K562 (cell line): Measurements from ENCODE around the gene FAM174C. TPM values are rescaled to one million over a fixed set of nuclear protein-coding genes. Genes with fewer than 3 reads are reported as not detected.
A peak's percentile ranks its signal among the peaks of the same experiment; 100 is the strongest.

Source experiments
- ATAC-seq: fragments of 200-7000 bp; cut with Tn5 transposase; 3 replicates; pipeline ENCODE4 v1.9.1; 2020; ENCODE audit warnings: moderate library complexity
- BruUV-seq: library from RNA; stranded (reverse); fragments of 400-500 nt; replicated peaks from 2 replicates; lab custom pipeline; 2021; lab: Mats Ljungman, UMichigan
- CTCF ChIA-PET: fragments of 300-600 bp; formaldehyde crosslinking; extraction: SDS; loops from one replicate; lab custom pipeline; 2021; ENCODE audit warnings: low intra/inter-chr PET ratio; lab: Yijun Ruan, JAX
- POLR2A ChIA-PET: fragments of 300-600, 350-650 bp; sonication (Branson Sonifier 250); formaldehyde crosslinking; extraction: SDS; loops from one replicate; lab custom pipeline; 2021; ENCODE audit warnings: antibody characterized with exemption, inconsistent platforms; lab: Yijun Ruan, JAX
- DNase-seq, 4 experiments: peaks; one replicate each; pipeline versions ENCODE4 v3.0.0 to v3.0.0-alpha.2; 2011 to 2018; ENCODE audit warnings: low spot score in 3 of 4, mixed read lengths in 3 of 4; ENCODE audit errors: extremely low read depth in 1 of 4
- FAIRE-seq: peaks from 2 replicates; lab custom pipeline; 2011; peaks lifted over from hg19 to GRCh38; lab: Jason Lieb, UNC
- H2AFZ ChIP-seq: 2 replicates; pipeline ENCODE4 v1.6.0; 2011; ENCODE audit warnings: low read depth, low read length, control low read depth, inconsistent platforms
- H3K27ac ChIP-seq: fragments of 200-600 bp; 3 replicates; pipeline ENCODE4 v1.8.0; 2011; ENCODE audit warnings: low read depth, mild to moderate bottlenecking, control low read depth, inconsistent platforms, low read length, moderate library complexity, mixed read lengths; ENCODE audit errors: extremely low read depth
- H3K27me3 ChIP-seq, 2 experiments: fragments of 300-600 bp in 1 of 2; 2 replicates in 1 of 2; 3 replicates in 1 of 2; pipeline versions ENCODE4 v1.6.0 to v1.8.0; 2011; ENCODE audit warnings: inconsistent platforms in 2 of 2, low read length in 2 of 2, mild to moderate bottlenecking in 1 of 2, mixed read lengths in 1 of 2, moderate library complexity in 1 of 2; ENCODE audit not compliant: control insufficient read depth in 2 of 2, insufficient read depth in 2 of 2
- H3K36me3 ChIP-seq: fragments of 300-600 bp; 3 replicates; pipeline ENCODE4 v1.8.0; 2011; ENCODE audit warnings: mild to moderate bottlenecking, low read length, inconsistent platforms; ENCODE audit not compliant: control insufficient read depth, insufficient read depth
- H3K4me1 ChIP-seq, 2 experiments: fragments of 200-600 bp in 1 of 2; replicated peaks in 1 of 2; 2 replicates in 1 of 2; 3 replicates in 1 of 2; pipeline versions ENCODE4 v1.5.1 to v1.8.0; 2011; ENCODE audit warnings: inconsistent platforms in 2 of 2, low read length in 2 of 2, mild to moderate bottlenecking in 1 of 2, mixed read lengths in 1 of 2, moderate library complexity in 1 of 2; ENCODE audit not compliant: control insufficient read depth in 2 of 2, insufficient read depth in 2 of 2
- H3K4me2 ChIP-seq: 2 replicates; pipeline ENCODE4 v1.6.1; 2011; ENCODE audit warnings: low read length, control low read depth, inconsistent platforms, mixed read lengths; ENCODE audit not compliant: insufficient read depth
- H3K4me3 ChIP-seq: fragments of 200-600 bp; sonication (generic), shearing (Covaris generic); 2 replicates; pipeline ENCODE4 v1.5.1; 2016; ENCODE audit warnings: control low read depth, inconsistent platforms
- H3K79me2 ChIP-seq: fragments of 200-600 bp; 3 replicates; pipeline ENCODE4 v1.8.0; 2011; ENCODE audit warnings: low read length, inconsistent platforms; ENCODE audit not compliant: control insufficient read depth, insufficient read depth
- H3K9ac ChIP-seq, 2 experiments: 2 replicates each; pipeline versions ENCODE4 v1.6.0 to v1.6.1; 2011; ENCODE audit warnings: low read depth in 2 of 2, low read length in 2 of 2, control low read depth in 1 of 2, inconsistent platforms in 1 of 2, mild to moderate bottlenecking in 1 of 2, mixed read lengths in 1 of 2; ENCODE audit not compliant: insufficient read depth in 1 of 2
- H3K9me1 ChIP-seq: one replicate; pipeline ENCODE4 v1.6.0; 2011; ENCODE audit warnings: inconsistent platforms, mild to moderate bottlenecking, low read length, moderate library complexity; ENCODE audit not compliant: control insufficient read depth, insufficient read depth
- H3K9me3 ChIP-seq: replicated peaks from 2 replicates; pipeline ENCODE4 v1.5.1; 2011; ENCODE audit warnings: low read depth, low read length, inconsistent platforms; ENCODE audit not compliant: control insufficient read depth, insufficient read depth
- H4K20me1 ChIP-seq: replicated peaks from 2 replicates; pipeline ENCODE4 v1.6.1; 2011; ENCODE audit warnings: low read length, inconsistent platforms, mixed read lengths; ENCODE audit not compliant: control insufficient read depth, insufficient read depth
- BCL6 ChIP-seq: fragments of 250-450 bp; sonication (Bioruptor Pico); IDR thresholded peaks from 2 replicates; pipeline ENCODE4 v1.4.0; 2020
- E2F3 ChIP-seq: fragments of 250-450 bp; sonication (Bioruptor Pico); IDR thresholded peaks from 2 replicates; pipeline ENCODE4 v1.4.0; 2020; ENCODE audit warnings: mild to moderate bottlenecking
- E2F4 ChIP-seq: sonication (generic); formaldehyde crosslinking; IDR thresholded peaks from 2 replicates; pipeline ENCODE4 v1.8.0; 2022; ENCODE audit warnings: mild to moderate bottlenecking, low read depth, missing genetic modification reagents
- EGR1 ChIP-seq: fragments of 450-650 bp; conservative IDR thresholded peaks from 2 replicates; pipeline ENCODE4 v1.6.1; 2017; ENCODE audit warnings: mild to moderate bottlenecking
- HLTF ChIP-seq: fragments of 450-650 bp; IDR thresholded peaks from 2 replicates; pipeline ENCODE4 v1.6.1; 2016
- JUND ChIP-seq, 2 experiments: IDR thresholded peaks; 2 replicates in 1 of 2; 3 replicates in 1 of 2; pipeline ENCODE4 v1.6.1; 2011; ENCODE audit warnings: borderline replicate concordance in 2 of 2, low read depth in 2 of 2, low read length in 2 of 2, improper control_type of control experiment in 1 of 2, missing biosample characterization in 1 of 2, missing genetic modification characterization in 1 of 2, missing genetic modification reagents in 1 of 2
- LEF1 ChIP-seq: fragments of 450-650 bp; IDR thresholded peaks from 2 replicates; pipeline ENCODE4 v1.6.1; 2016; ENCODE audit warnings: mild to moderate bottlenecking
- MAX ChIP-seq: sonication (generic); formaldehyde crosslinking; IDR thresholded peaks from 2 replicates; pipeline ENCODE4 v1.9.0; 2022; ENCODE audit warnings: mild to moderate bottlenecking, missing genetic modification reagents
- PHF8 ChIP-seq: fragments of 200-600 bp; sonication (generic); IDR thresholded peaks from 2 replicates; pipeline ENCODE4 v1.6.1; 2012; ENCODE audit warnings: mixed run types, mild to moderate bottlenecking, inconsistent platforms, low read length, moderate library complexity, borderline replicate concordance
- POLR2A ChIP-seq: fragments of 450-650 bp; conservative IDR thresholded peaks from 2 replicates; pipeline ENCODE4 v1.6.1; 2016
- POLR2B ChIP-seq: fragments of 450-650 bp; IDR thresholded peaks from 2 replicates; pipeline ENCODE4 v1.6.1; 2018; ENCODE audit warnings: low read depth; ENCODE audit not compliant: partially characterized antibody
- SAFB ChIP-seq: fragments of 200-400 bp; formaldehyde crosslinking; IDR thresholded peaks from 2 replicates; pipeline ENCODE4 v1.6.1; 2017; ENCODE audit warnings: low read depth, low read length, borderline replicate concordance
- SNIP1 ChIP-seq: fragments of 450-650 bp; IDR thresholded peaks from 2 replicates; pipeline ENCODE4 v1.7.1; 2017; ENCODE audit warnings: low read depth, mild to moderate bottlenecking
- SP1 ChIP-seq: sonication (generic); formaldehyde crosslinking; IDR thresholded peaks from 2 replicates; pipeline ENCODE4 v1.8.1; 2022; ENCODE audit warnings: mild to moderate bottlenecking, missing genetic modification reagents
- TEAD1 ChIP-seq, 2 experiments: fragments of 450-650 bp in 1 of 2; sonication (generic) in 1 of 2; formaldehyde crosslinking; IDR thresholded peaks; 2 replicates each; pipeline versions ENCODE4 v1.4.0 to v1.8.0; 2020 to 2022; ENCODE audit warnings: mild to moderate bottlenecking in 2 of 2, missing genetic modification reagents in 1 of 2
- ZBTB1 ChIP-seq: sonication (generic); formaldehyde crosslinking; IDR thresholded peaks from 2 replicates; pipeline ENCODE4 v1.8.1; 2023; ENCODE audit warnings: missing genetic modification reagents, low read depth, mild to moderate bottlenecking, borderline replicate concordance
- ZBTB26 ChIP-seq: fragments of 450-650 bp; formaldehyde crosslinking; IDR thresholded peaks from 2 replicates; pipeline ENCODE4 v1.4.0; 2022; ENCODE audit warnings: missing genetic modification characterization
- WGBS: fragments of 100-300 bp; shearing (Covaris generic); methylation state at CpG from one replicate; pipeline ENCODE4 v1.1.6; 2016; ENCODE audit warnings: low coverage, mixed read lengths; ENCODE audit not compliant: insufficient coverage; ENCODE audit errors: missing lambda C conversion rate; 5-methylcytosine and 5-hydroxymethylcytosine counted together
- in situ Hi-C: fragments of 300-500 bp; cut with MboI; formaldehyde crosslinking; loops from 4 replicates; pipeline ENCODE4 v1.15.0; 2018; ENCODE audit warnings: inconsistent platforms, mixed read lengths
- intact Hi-C: fragments of 100-400 bp; cut with micrococcal nuclease; formaldehyde crosslinking; loops from 2 replicates; pipeline ENCODE4 v1.14.2; 2022
- polyA plus RNA-seq, 8 experiments: library from polyadenylated mRNA; depleted of rRNA in 4 of 8; stranded (reverse) in 5 of 8; unstranded in 3 of 8; fragments of >200 nt; fragmentation: Nextera tagmentation in 2 of 8; fragmentation: Illumina TruSeq in 1 of 8; extraction: Ambion mirVana in 2 of 8; extraction: Trizol in 1 of 8; gene quantifications; 2 replicates each; pipeline versions ENCODE4 v1.2.1 to v1.2.3, GENCODE V29; 2011 to 2014; ENCODE audit warnings: inconsistent platforms in 1 of 8, missing spikeins in 1 of 8
- total RNA-seq, 7 experiments: library from RNA; depleted of rRNA in 6 of 7; stranded (reverse); fragments of >200 nt in 6 of 7; fragmentation: Illumina TruSeq in 2 of 7; extraction: Trizol in 2 of 7; gene quantifications; 2 replicates each; pipeline versions ENCODE4 v1.2.1 to v1.2.3, GENCODE V29; 2011 to 2021; ENCODE audit warnings: low replicate concordance in 1 of 7
- TF ChIP-seq, protein P1 (sequence below): sonication (generic); formaldehyde crosslinking; IDR thresholded peaks from 2 replicates; pipeline ENCODE4 v1.8.0; 2022; ENCODE audit warnings: missing genetic modification reagents, mild to moderate bottlenecking, moderate library complexity, borderline replicate concordance

Gene FAM174C
- total and polyA plus RNA-seq, 9 of the 15 experiments (the other 6 are each of a cell fraction or from before 2014, with no cell fraction given), result 0.66 to 89.6 (median 20.3) TPM

GRCh38 chr19:1275976-1276627 is 772 bp downstream of the FAM174C start:
- CTCF ChIA-PET, result interaction anchor here (0.7 kb wide), 1 partner anchor 49 kb away, joined by 3 read pairs; no protein-coding TSS in a partner anchor
- Histone ChIP-seq H4K20me1 (peaks cover 23% of the 10 kb centered on the region), H3K9me1 (no peaks in the 10 kb centered on the region), H3K79me2 (peaks cover 58% of the 10 kb centered on the region), H3K4me3 (peak overlapping the region; percentile 68), H2AFZ (peak overlapping the region; percentile 62; the same call in 1 of the 2 replicates), H3K4me2 (peak overlapping the region; percentile 88), H3K9ac (peak overlapping the region; percentile 90 to 92), H3K4me1 (peaks cover 47 to 94% of the 10 kb centered on the region in 2 experiments), H3K27me3 (no peaks in the 10 kb centered on the region), H3K36me3 (peaks cover 80% of the 10 kb centered on the region), H3K9me3 (no peaks in the 10 kb centered on the region), H3K27ac (peak overlapping the region; percentile 92)
- POLR2A ChIA-PET, result interaction anchor here (0.7 to 1.4 kb wide), 3 partner anchors 9 to 165 kb away, joined by 3 to 5 read pairs (median 3); no protein-coding TSS in a partner anchor
- no peak for ATAC-seq
- no TSS peak for BruUV-seq
- no peak for DNase-seq
- WGBS, result 1% methylated on average over 39 of the region's 43 CpGs
- FAIRE-seq, result no peak
- in situ Hi-C loops (loop anchor here (5.0 kb wide), 1 partner anchor 106 kb away; the partner anchor contains the start of gene NDUFS7), intact Hi-C loops (loop anchor here (10.0 kb wide), 1 partner anchor 169 kb away; no protein-coding TSS in a partner anchor)
- peak; percentile 76 for TF ChIP-seq MAX (CRISPR knock-in tag)
- peak; percentile 79 for TF ChIP-seq ZBTB1 (CRISPR knock-in tag)
- no peak for TF ChIP-seq LEF1
- TF ChIP-seq E2F4 (CRISPR knock-in tag), result 0 out of 2 replicates have a peak, but pooled peaks have one; percentile 5
- peak; percentile 100 for TF ChIP-seq EGR1
- TF ChIP-seq ZBTB26, result no peak
- TF ChIP-seq SAFB, result 0 out of 2 replicates have a peak, but pooled peaks have one; percentile 46
- peak; percentile 1; the same call in 1 of the 2 replicates for TF ChIP-seq JUND (IDR thresholded peaks at IDR 0.05; ENCODE audit: borderline replicate concordance, low read depth, low read length)
- no peak for TF ChIP-seq JUND (tag; IDR thresholded peaks at IDR 0.05; ENCODE audit: borderline replicate concordance, low read depth, low read length)
- no peak for TF ChIP-seq SNIP1
- peak; percentile 48 for TF ChIP-seq POLR2A
- TF ChIP-seq E2F3 (CRISPR knock-in tag), result peak; percentile 46; the same call in 1 of the 2 replicates
- 0 out of 4 replicates have a peak, but pooled peaks of 1 of the 2 experiments have one; percentile 77 for TF ChIP-seq TEAD1 (CRISPR knock-in tag; IDR thresholded peaks at IDR 0.05)
- 0 out of 2 replicates have a peak, but pooled peaks have one; percentile 60 for TF ChIP-seq HLTF
- peak; percentile 25; the same call in 1 of the 2 replicates for TF ChIP-seq PHF8
- peak; percentile 34; the same call in 1 of the 2 replicates for TF ChIP-seq SP1
- peak; percentile 34 for TF ChIP-seq POLR2B
- TF ChIP-seq, protein P1, sequence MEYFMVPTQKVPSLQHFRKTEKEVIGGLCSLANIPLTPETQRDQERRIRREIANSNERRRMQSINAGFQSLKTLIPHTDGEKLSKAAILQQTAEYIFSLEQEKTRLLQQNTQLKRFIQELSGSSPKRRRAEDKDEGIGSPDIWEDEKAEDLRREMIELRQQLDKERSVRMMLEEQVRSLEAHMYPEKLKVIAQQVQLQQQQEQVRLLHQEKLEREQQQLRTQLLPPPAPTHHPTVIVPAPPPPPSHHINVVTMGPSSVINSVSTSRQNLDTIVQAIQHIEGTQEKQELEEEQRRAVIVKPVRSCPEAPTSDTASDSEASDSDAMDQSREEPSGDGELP (CRISPR knock-in tag), result peak; percentile 93
- no peak for TF ChIP-seq BCL6
